Activated T-cell treated with anti-CD3 and anti-CD28 coated beads for 4 hours (primary cell): Measurements from ENCODE around the gene SAPCD2.

Experiments
- DNase-seq: peaks from one replicate; pipeline ENCODE4 v3.0.0-alpha.2; 2020

SAPCD2 gene

GRCh38 chr9:137030538-137031527 lies 39.5 kb downstream of the SAPCD2 start:
- DNase-seq: no peak

- no peak for DNase-seq
Measured at GRCh38 chr9:137030006-137030405, 40.4 kb downstream of the SAPCD2 start.

- DNase-seq: peak; percentile 61
Measured at GRCh38 chr9:137029058-137029936, 41.1 kb downstream of the SAPCD2 start.

- peak; percentile 45 for DNase-seq
Measured at GRCh38 chr9:137028263-137029057, 41.9 kb downstream of the SAPCD2 start.

- DNase-seq: no peak
Measured at GRCh38 chr9:137027369-137028262, 42.7 kb downstream of the SAPCD2 start, which contains the start of gene ABCA2. ABCA2 (minus strand) TSS chr9:137028237; CDS start chr9:137028140, 97 bp downstream.

GRCh38 chr9:137026828-137027227 lies 43.5 kb downstream of the SAPCD2 start:
- no peak for DNase-seq

GRCh38 chr9:137026384-137026783 lies 44.0 kb downstream of the SAPCD2 start:
- no peak for DNase-seq

- no peak for DNase-seq
Measured at GRCh38 chr9:137025517-137025966, 44.8 kb downstream of the SAPCD2 start.

- DNase-seq: no peak
Measured at GRCh38 chr9:137023583-137023991, 46.8 kb downstream of the SAPCD2 start.

- DNase-seq: no peak
Measured at GRCh38 chr9:137023157-137023556, 47.2 kb downstream of the SAPCD2 start.

- DNase-seq: no peak
Measured at GRCh38 chr9:137022662-137023008, 47.7 kb downstream of the SAPCD2 start.

GRCh38 chr9:137021979-137022661 lies 48.2 kb downstream of the SAPCD2 start:
- DNase-seq: peak; percentile 60

GRCh38 chr9:137021568-137021978 lies 48.8 kb downstream of the SAPCD2 start:
- DNase-seq: no peak

- no peak for DNase-seq
Measured at GRCh38 chr9:137020771-137021567, 49.4 kb downstream of the SAPCD2 start.

- no peak for DNase-seq
Measured at GRCh38 chr9:137019891-137020683, 50.3 kb downstream of the SAPCD2 start.

GRCh38 chr9:137018761-137019559 lies 51.4 kb downstream of the SAPCD2 start:
- DNase-seq: no peak

- DNase-seq: no peak
Measured at GRCh38 chr9:137017791-137018497, 52.4 kb downstream of the SAPCD2 start.

- DNase-seq: no peak
Measured at GRCh38 chr9:137017071-137017470, 53.3 kb downstream of the SAPCD2 start.
